ENCODE measurements around the gene ITPR1. TPM values are rescaled to one million over a fixed set of nuclear protein-coding genes. Genes with fewer than 3 reads are reported as not detected.

Gene ITPR1
- total RNA-seq, 1 experiment from 2014 or later, result 8.7 TPM

- ChIA-PET POLR2A (no interaction called here), CTCF (no interaction called here)
- in situ Hi-C loops (cut with HindIII; ENCODE audit: low pct_unique_long_range_greater_than_20kb, low sequenced_read_pairs) (no loop called here), intact Hi-C loops (cut with micrococcal nuclease; ENCODE audit: unreplicated experiment) (no loop called here)
- Histone ChIP-seq H3K4me1 (ENCODE audit: control insufficient read depth, insufficient read depth, low read length) (no peaks in the 10 kb centered on the region), H3K27me3 (ENCODE audit: control insufficient read depth, insufficient read depth, low read length) (no peaks in the 10 kb centered on the region), H3K36me3 (ENCODE audit: control insufficient read depth, insufficient read depth, low read length) (no peaks in the 10 kb centered on the region), H3K4me3 (ENCODE audit: low read depth in 2 of 2, low read length in 2 of 2) (no peak overlapping the region), H3K9me3 (ENCODE audit: control insufficient read depth, insufficient read depth, low read depth, low read length) (no peaks in the 10 kb centered on the region), H3K27ac (ENCODE audit: low read length) (no peak overlapping the region)
- ATAC-seq, result no peak
- TF ChIP-seq POLR2AphosphoS5 (IDR thresholded peaks at IDR 0.05; ENCODE audit: low read depth, low read length) (no peak), CTCF (IDR thresholded peaks at IDR 0.05) (no peak), TCF7L2 (IDR thresholded peaks at IDR 0.05; ENCODE audit: low read depth, low read length) (no peak), SIN3A (IDR thresholded peaks at IDR 0.05; ENCODE audit: borderline replicate concordance, insufficient read depth, low read depth, low read length) (no peak), REST (IDR thresholded peaks at IDR 0.05; ENCODE audit: insufficient read depth in 1 of 2, low read depth in 2 of 2, low read length in 1 of 2) (no peak)
- BruUV-seq (replicated peaks), result no TSS peak
- DNase-seq (ENCODE audit: low read depth, low spot score), result no peak
These were observed 288.9 kb downstream of the ITPR1 start for GRCh38 chr3:4782095-4782494.

GRCh38 chr3:4785551-4785950, 292.4 kb downstream of the ITPR1 start:
- TF ChIP-seq CTCF (IDR thresholded peaks at IDR 0.05), result no peak
- TF ChIP-seq REST (IDR thresholded peaks at IDR 0.05; ENCODE audit: insufficient read depth in 1 of 2, low read depth in 2 of 2, low read length in 1 of 2), result no peak
- no peak for TF ChIP-seq TCF7L2 (IDR thresholded peaks at IDR 0.05; ENCODE audit: low read depth, low read length)
- TF ChIP-seq SIN3A (IDR thresholded peaks at IDR 0.05; ENCODE audit: borderline replicate concordance, insufficient read depth, low read depth, low read length), result no peak
- no peak for TF ChIP-seq POLR2AphosphoS5 (IDR thresholded peaks at IDR 0.05; ENCODE audit: low read depth, low read length)
- no TSS peak for BruUV-seq (replicated peaks)
- Histone ChIP-seq H3K36me3 (ENCODE audit: control insufficient read depth, insufficient read depth, low read length) (no peaks in the 10 kb centered on the region), H3K4me3 (ENCODE audit: low read depth in 2 of 2, low read length in 2 of 2) (no peak overlapping the region), H3K27me3 (ENCODE audit: control insufficient read depth, insufficient read depth, low read length) (no peaks in the 10 kb centered on the region), H3K4me1 (ENCODE audit: control insufficient read depth, insufficient read depth, low read length) (no peaks in the 10 kb centered on the region), H3K27ac (ENCODE audit: low read length) (no peak overlapping the region), H3K9me3 (ENCODE audit: control insufficient read depth, insufficient read depth, low read depth, low read length) (no peaks in the 10 kb centered on the region)
- CTCF ChIA-PET, result no interaction called here
- DNase-seq (ENCODE audit: low read depth, low spot score) (no peak), ATAC-seq (no peak)
- intact Hi-C loops (cut with micrococcal nuclease; ENCODE audit: unreplicated experiment) (no loop called here), in situ Hi-C loops (cut with HindIII; ENCODE audit: low pct_unique_long_range_greater_than_20kb, low sequenced_read_pairs) (no loop called here)
- POLR2A ChIA-PET, result interaction anchor here (0.6 kb wide), 1 partner anchor 39 kb away, joined by 4 read pairs; no protein-coding TSS in a partner anchor

Data from Panc1 (cell line).